GM12878 (cell line): ENCODE data around the gene FUBP1. TPM values are rescaled to one million over a fixed set of nuclear protein-coding genes. Genes with fewer than 3 reads are reported as not detected.
A peak's percentile ranks its signal among the peaks of the same experiment; 100 is the strongest.

Source experiments
- ATAC-seq: fragments of 200-7000 bp; cut with Tn5 transposase; 3 replicates; pipeline ENCODE4 v1.9.1; 2020; ENCODE audit warnings: mild to moderate bottlenecking, moderate library complexity
- BruUV-seq: library from RNA; stranded (reverse); fragments of 400-500 nt; replicated peaks from 2 replicates; lab custom pipeline; 2021; lab: Mats Ljungman, UMichigan
- CTCF ChIA-PET: fragments of 300-600 bp; sonication (Branson Sonifier 250); formaldehyde crosslinking; extraction: SDS; loops from one replicate; lab custom pipeline; 2021; ENCODE audit warnings: inconsistent platforms; lab: Yijun Ruan, JAX
- POLR2A ChIA-PET: fragments of 350-600 bp; formaldehyde crosslinking; extraction: SDS; loops from one replicate; lab custom pipeline; 2021; ENCODE audit warnings: inconsistent platforms; lab: Charles Lee
- RAD21 ChIA-PET: fragments of 300-600 bp; sonication (Branson Sonifier 250); formaldehyde crosslinking; loops from one replicate; lab custom pipeline; 2023; ENCODE audit warnings: antibody characterized with exemption; ENCODE audit not compliant: unreplicated experiment; lab: Charles Lee
- SMC1A ChIA-PET: fragments of 300-600 bp; sonication (Branson Sonifier 250); formaldehyde crosslinking; loops from one replicate; lab custom pipeline; 2023; ENCODE audit not compliant: unreplicated experiment, uncharacterized antibody; lab: Charles Lee
- DNase-seq: peaks from one replicate; pipeline ENCODE4 v3.0.0-alpha.2; 2011; ENCODE audit warnings: low read depth, low spot score
- FAIRE-seq: peaks from 3 replicates; lab custom pipeline; 2011; peaks lifted over from hg19 to GRCh38; lab: Jason Lieb, UNC
- H2AFZ ChIP-seq: 2 replicates; pipeline ENCODE4 v1.6.0; 2011; ENCODE audit warnings: low read depth, low read length, control low read depth; ENCODE audit not compliant: control insufficient read depth
- H3K27ac ChIP-seq: 2 replicates; pipeline ENCODE4 v1.5.1; 2011; ENCODE audit warnings: control low read depth; ENCODE audit not compliant: control insufficient read depth, insufficient read depth
- H3K27me3 ChIP-seq, 2 experiments: replicated peaks in 1 of 2; 2 replicates each; pipeline versions ENCODE4 v1.6.0 to v1.6.1; 2011; ENCODE audit warnings: low read length in 1 of 2; ENCODE audit not compliant: control insufficient read depth in 2 of 2, insufficient read depth in 2 of 2
- H3K36me3 ChIP-seq, 2 experiments: 2 replicates each; pipeline ENCODE4 v1.5.1; 2011; ENCODE audit warnings: low read length in 1 of 2; ENCODE audit not compliant: control insufficient read depth in 2 of 2, insufficient read depth in 2 of 2
- H3K4me1 ChIP-seq: 2 replicates; pipeline ENCODE4 v1.6.1; 2011; ENCODE audit warnings: mild to moderate bottlenecking, low read length, moderate library complexity, mixed read lengths; ENCODE audit not compliant: control insufficient read depth, insufficient read depth
- H3K4me2 ChIP-seq: 2 replicates; pipeline ENCODE4 v1.6.0; 2011; ENCODE audit warnings: control low read depth; ENCODE audit not compliant: control insufficient read depth, insufficient read depth
- H3K4me3 ChIP-seq: fragments of 200-600 bp; sonication (generic); 2 replicates; pipeline ENCODE4 v1.5.1; 2016
- H3K79me2 ChIP-seq: 2 replicates; pipeline ENCODE4 v1.6.0; 2011; ENCODE audit warnings: low read length; ENCODE audit not compliant: control insufficient read depth, insufficient read depth
- H3K9ac ChIP-seq: 2 replicates; pipeline ENCODE4 v1.8.0; 2011; ENCODE audit warnings: low read length, control low read depth, mixed read lengths; ENCODE audit not compliant: control insufficient read depth, insufficient read depth
- H3K9me3 ChIP-seq: replicated peaks from 3 replicates; pipeline ENCODE4 v1.5.1; 2011; ENCODE audit warnings: mild to moderate bottlenecking, low read length; ENCODE audit not compliant: control insufficient read depth, insufficient read depth
- H4K20me1 ChIP-seq: 2 replicates; pipeline ENCODE4 v1.6.0; 2011; ENCODE audit not compliant: control insufficient read depth, insufficient read depth
- BACH1 ChIP-seq: fragments of 450-650 bp; IDR thresholded peaks from 2 replicates; pipeline ENCODE4 v1.6.1; 2017; ENCODE audit warnings: mild to moderate bottlenecking, borderline replicate concordance
- EP300 ChIP-seq, 2 experiments: fragments of 150-350 bp in 1 of 2; IDR thresholded peaks; 2 replicates each; pipeline ENCODE4 v1.6.1; 2011 to 2012; ENCODE audit warnings: low read depth in 2 of 2, low read length in 2 of 2, borderline replicate concordance in 1 of 2, improper control_type of control experiment in 1 of 2, inconsistent platforms in 1 of 2; ENCODE audit not compliant: control insufficient read depth in 1 of 2
- HDAC2 ChIP-seq: fragments of 200-600 bp; sonication (generic); IDR thresholded peaks from 2 replicates; pipeline ENCODE4 v1.6.1; 2017
- IKZF1 ChIP-seq: fragments of 450-650 bp; conservative IDR thresholded peaks from 2 replicates; pipeline ENCODE4 v1.6.1; 2017; ENCODE audit warnings: antibody characterized with exemption, mild to moderate bottlenecking
- JUND ChIP-seq: IDR thresholded peaks from 2 replicates; pipeline ENCODE4 v1.6.1; 2012; ENCODE audit warnings: low read depth, mild to moderate bottlenecking, low read length, improper control_type of control experiment, moderate library complexity
- MTA3 ChIP-seq: IDR thresholded peaks from 2 replicates; pipeline ENCODE4 v1.6.1; 2012; ENCODE audit warnings: low read length, inconsistent platforms, borderline replicate concordance
- NBN ChIP-seq: fragments of 450-650 bp; IDR thresholded peaks from 2 replicates; pipeline ENCODE4 v1.6.1; 2016
- PML ChIP-seq: IDR thresholded peaks from 2 replicates; pipeline ENCODE4 v1.6.1; 2012; ENCODE audit warnings: low read length, inconsistent platforms
- ZNF274 ChIP-seq: IDR thresholded peaks from one replicate; pipeline ENCODE4 v1.8.0; 2011; ENCODE audit not compliant: insufficient read length, insufficient read depth
- WGBS: methylation state at CpG from one replicate; pipeline ENCODE4 v1.1.6; 2016; ENCODE audit warnings: low lambda C conversion rate; ENCODE audit not compliant: insufficient replicate concordance, insufficient coverage; ENCODE audit errors: missing lambda C conversion rate; 5-methylcytosine and 5-hydroxymethylcytosine counted together
- in situ Hi-C: fragments of 300-500 bp; cut with MboI; formaldehyde crosslinking; loops from 9 replicates; pipeline ENCODE4 v1.14.3; 2018; ENCODE audit warnings: mixed read lengths
- intact Hi-C: fragments of 100-400 bp; cut with micrococcal nuclease; formaldehyde crosslinking; loops from one replicate; pipeline ENCODE4 v1.14.2; 2022; ENCODE audit not compliant: unreplicated experiment
- polyA plus RNA-seq, 11 experiments: library from polyadenylated mRNA; depleted of rRNA in 4 of 11; unstranded in 6 of 11; stranded (reverse) in 5 of 11; fragments of >200 nt; fragmentation: Nextera tagmentation in 4 of 11; fragmentation: Illumina TruSeq in 1 of 11; extraction: Ambion mirVana in 4 of 11; extraction: Trizol in 1 of 11; gene quantifications; 1 replicate in 1 of 11; 2 replicates in 10 of 11; pipeline versions ENCODE4 v1.2.1 to v1.2.3, GENCODE V29; 2011 to 2016; ENCODE audit warnings: inconsistent platforms in 2 of 11, missing spikeins in 2 of 11, low read depth in 1 of 11
- total RNA-seq, 4 experiments: library from RNA; depleted of rRNA in 3 of 4; stranded (reverse); fragments of >200 nt in 3 of 4; fragmentation: Illumina TruSeq in 1 of 4; extraction: Trizol in 1 of 4; gene quantifications; 2 replicates each; pipeline versions ENCODE4 v1.2.1 to v1.2.3, GENCODE V29; 2013 to 2021
- TF ChIP-seq, protein P1 (sequence below): fragments of 450-650 bp; IDR thresholded peaks from 2 replicates; pipeline ENCODE4 v1.6.1; 2017; ENCODE audit warnings: mild to moderate bottlenecking

The FUBP1 gene
- total and polyA plus RNA-seq, 10 of the 15 experiments (the other 5 are each of a cell fraction or from before 2014, with no cell fraction given): 110 to 343 (median 191) TPM

- CTCF ChIA-PET: interaction anchor here (0.6 to 1.5 kb wide), 2 partner anchors 208 to 571 kb away, joined by 4 to 6 read pairs; no protein-coding TSS in a partner anchor
- Histone ChIP-seq H3K4me2 (no peak overlapping the region), H3K4me1 (no peaks in the 10 kb centered on the region), H3K9me3 (no peaks in the 10 kb centered on the region), H3K27ac (no peak overlapping the region), H3K79me2 (no peaks in the 10 kb centered on the region), H3K4me3 (no peak overlapping the region), H2AFZ (no peak overlapping the region), H4K20me1 (no peaks in the 10 kb centered on the region), H3K27me3 (no peaks in the 10 kb centered on the region), H3K36me3 (no peaks in the 10 kb centered on the region), H3K9ac (no peak overlapping the region)
- FAIRE-seq: no peak
- POLR2A ChIA-PET: no interaction called here
- in situ Hi-C loops: loop anchor here (10.0 kb wide), 1 partner anchor 761 kb away; no protein-coding TSS in a partner anchor
- no TSS peak for BruUV-seq
- ATAC-seq: no peak
- intact Hi-C loops: loop anchor here (10.0 kb wide), 2 partner anchors 361 to 761 kb away; no protein-coding TSS in a partner anchor
- TF ChIP-seq JUND: no peak
- TF ChIP-seq EP300 (IDR thresholded peaks at IDR 0.05; ENCODE audit: borderline replicate concordance in 1 of 2, control insufficient read depth in 1 of 2, low read depth in 2 of 2, low read length in 2 of 2): no peak
- no peak for TF ChIP-seq BACH1
- SMC1A ChIA-PET: no interaction called here
- DNase-seq: no peak
- RAD21 ChIA-PET: no interaction called here
- WGBS: 64% methylated on average over 2 of the region's 2 CpGs
These were observed 72.8 kb downstream of the FUBP1 start for GRCh38 chr1:77906019-77906545.

DNA sequence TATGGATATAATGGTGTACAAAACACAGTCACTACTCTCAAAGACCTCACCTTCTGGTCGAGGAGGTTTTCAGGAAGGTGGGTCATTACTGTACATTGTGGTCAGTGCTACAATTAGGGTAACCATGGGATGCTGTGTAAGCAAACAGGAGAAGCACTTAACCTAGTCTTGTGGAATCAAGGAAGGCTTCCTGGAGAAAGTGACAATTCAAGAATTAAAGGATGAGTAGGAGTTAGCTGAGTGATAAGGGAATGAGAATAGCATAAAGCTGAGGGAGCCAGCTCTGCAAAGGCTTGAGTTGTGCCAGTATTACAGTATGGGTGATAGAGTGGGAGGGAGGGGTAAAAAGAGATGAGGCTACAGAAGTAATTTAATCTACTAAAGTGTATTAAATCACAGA lies 73.3 kb downstream of the FUBP1 start:
- H3K36me3 ChIP-seq: no peaks in the 10 kb centered on the region
- FAIRE-seq (no peak), ATAC-seq (0 out of 3 replicates have a peak, but pooled peaks have one; percentile 30), DNase-seq (no peak)
- no peaks in the 10 kb centered on the region for H3K4me1 ChIP-seq
- H3K4me2 ChIP-seq: no peak overlapping the region
- no peaks in the 10 kb centered on the region for H3K79me2 ChIP-seq
- no peaks in the 10 kb centered on the region for H3K27me3 ChIP-seq
- CTCF ChIA-PET: interaction anchor here (0.6 to 1.5 kb wide), 4 partner anchors 11 to 966 kb away, joined by 3 to 6 read pairs (median 4); no protein-coding TSS in a partner anchor
- WGBS: 0% methylated on average over 1 of the region's 1 CpG
- in situ Hi-C loops (loop anchor here (10.0 kb wide), 1 partner anchor 761 kb away; no protein-coding TSS in a partner anchor), intact Hi-C loops (loop anchor here (10.0 kb wide), 2 partner anchors 361 to 761 kb away; no protein-coding TSS in a partner anchor)
- no peak overlapping the region for H2AFZ ChIP-seq
- H3K9ac ChIP-seq: no peak overlapping the region
- BruUV-seq: no TSS peak
- no peaks in the 10 kb centered on the region for H4K20me1 ChIP-seq
- H3K27ac ChIP-seq: no peak overlapping the region
- RAD21 ChIA-PET: no interaction called here
- H3K4me3 ChIP-seq: no peak overlapping the region
- no peaks in the 10 kb centered on the region for H3K9me3 ChIP-seq
- SMC1A ChIA-PET: no interaction called here
- no peak for TF ChIP-seq MTA3
- no peak for TF ChIP-seq IKZF1
- TF ChIP-seq, protein P1, sequence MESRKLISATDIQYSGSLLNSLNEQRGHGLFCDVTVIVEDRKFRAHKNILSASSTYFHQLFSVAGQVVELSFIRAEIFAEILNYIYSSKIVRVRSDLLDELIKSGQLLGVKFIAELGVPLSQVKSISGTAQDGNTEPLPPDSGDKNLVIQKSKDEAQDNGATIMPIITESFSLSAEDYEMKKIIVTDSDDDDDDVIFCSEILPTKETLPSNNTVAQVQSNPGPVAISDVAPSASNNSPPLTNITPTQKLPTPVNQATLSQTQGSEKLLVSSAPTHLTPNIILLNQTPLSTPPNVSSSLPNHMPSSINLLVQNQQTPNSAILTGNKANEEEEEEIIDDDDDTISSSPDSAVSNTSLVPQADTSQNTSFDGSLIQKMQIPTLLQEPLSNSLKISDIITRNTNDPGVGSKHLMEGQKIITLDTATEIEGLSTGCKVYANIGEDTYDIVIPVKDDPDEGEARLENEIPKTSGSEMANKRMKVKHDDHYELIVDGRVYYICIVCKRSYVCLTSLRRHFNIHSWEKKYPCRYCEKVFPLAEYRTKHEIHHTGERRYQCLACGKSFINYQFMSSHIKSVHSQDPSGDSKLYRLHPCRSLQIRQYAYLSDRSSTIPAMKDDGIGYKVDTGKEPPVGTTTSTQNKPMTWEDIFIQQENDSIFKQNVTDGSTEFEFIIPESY: no peak
- no peak for TF ChIP-seq PML
- no peak for TF ChIP-seq HDAC2
- no peak for TF ChIP-seq ZNF274
- TF ChIP-seq NBN: no peak
- POLR2A ChIA-PET: no interaction called here
